Esophagus squamous epithelium (tissue), 4 donors: ENCODE data around the gene SPNS2.

Source experiments
- POLR2A ChIP-seq, 4 donors: fragments of 450-650 bp; IDR thresholded peaks; one replicate each; pipeline ENCODE4 v1.6.1; 2017; ENCODE audit warnings: antibody characterized with exemption in 4 of 4, mild to moderate bottlenecking in 4 of 4, moderate library complexity in 3 of 4
- TF ChIP-seq, protein P1 (sequence below), 6 experiments: fragments of 450-650 bp in 4 of 6; fragments of 200-600 bp in 2 of 6; sonication (generic) in 2 of 6; IDR thresholded peaks; one replicate each; pipeline ENCODE4 v1.5.1; 2016 to 2019; ENCODE audit warnings: antibody characterized with exemption in 6 of 6, mild to moderate bottlenecking in 4 of 6, moderate library complexity in 4 of 6

DNA sequence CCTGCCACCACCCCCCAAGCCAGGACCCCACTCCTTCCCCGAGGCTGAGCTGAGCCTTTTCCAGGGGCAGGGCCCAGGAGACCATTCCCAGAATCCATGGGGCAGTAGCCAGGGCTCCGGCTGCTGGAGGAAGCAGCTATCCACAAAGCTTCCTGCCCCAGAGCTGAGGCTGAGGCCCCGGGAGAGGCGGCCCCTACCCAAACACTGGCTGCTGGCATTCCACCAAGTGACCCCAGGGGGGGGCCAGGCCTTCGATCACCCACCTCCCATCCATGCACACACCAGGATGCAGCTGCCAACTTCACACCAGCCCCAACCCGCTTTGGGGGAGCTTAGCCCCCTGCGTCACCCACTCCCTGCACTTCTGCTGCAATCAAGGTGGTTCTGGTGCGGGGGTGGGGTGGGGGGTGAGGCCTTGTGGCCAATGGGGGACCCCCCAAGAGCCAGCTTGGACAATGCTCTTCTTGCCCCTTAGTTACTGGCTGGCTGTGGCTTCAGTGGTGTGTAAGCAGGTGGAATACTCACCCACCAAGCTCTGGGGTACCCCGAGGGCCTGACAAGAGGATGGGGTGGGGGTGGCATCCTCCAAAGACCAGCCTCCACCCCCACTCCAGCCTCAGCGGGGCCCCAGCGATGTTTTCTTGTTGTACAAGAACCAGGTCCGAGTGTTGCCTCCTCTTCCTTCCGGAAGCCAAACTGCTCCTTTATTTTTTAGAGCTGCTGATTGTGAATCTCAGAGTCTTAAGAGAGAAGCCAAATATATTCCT, 39.7 kb downstream of the SPNS2 start:
- TF ChIP-seq, protein P1, sequence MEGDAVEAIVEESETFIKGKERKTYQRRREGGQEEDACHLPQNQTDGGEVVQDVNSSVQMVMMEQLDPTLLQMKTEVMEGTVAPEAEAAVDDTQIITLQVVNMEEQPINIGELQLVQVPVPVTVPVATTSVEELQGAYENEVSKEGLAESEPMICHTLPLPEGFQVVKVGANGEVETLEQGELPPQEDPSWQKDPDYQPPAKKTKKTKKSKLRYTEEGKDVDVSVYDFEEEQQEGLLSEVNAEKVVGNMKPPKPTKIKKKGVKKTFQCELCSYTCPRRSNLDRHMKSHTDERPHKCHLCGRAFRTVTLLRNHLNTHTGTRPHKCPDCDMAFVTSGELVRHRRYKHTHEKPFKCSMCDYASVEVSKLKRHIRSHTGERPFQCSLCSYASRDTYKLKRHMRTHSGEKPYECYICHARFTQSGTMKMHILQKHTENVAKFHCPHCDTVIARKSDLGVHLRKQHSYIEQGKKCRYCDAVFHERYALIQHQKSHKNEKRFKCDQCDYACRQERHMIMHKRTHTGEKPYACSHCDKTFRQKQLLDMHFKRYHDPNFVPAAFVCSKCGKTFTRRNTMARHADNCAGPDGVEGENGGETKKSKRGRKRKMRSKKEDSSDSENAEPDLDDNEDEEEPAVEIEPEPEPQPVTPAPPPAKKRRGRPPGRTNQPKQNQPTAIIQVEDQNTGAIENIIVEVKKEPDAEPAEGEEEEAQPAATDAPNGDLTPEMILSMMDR (IDR thresholded peaks at IDR 0.05), result no peak
- TF ChIP-seq POLR2A (IDR thresholded peaks at IDR 0.05), result no peak
